Colonic mucosa (tissue), 4 donors: ENCODE data around the gene LPGAT1. TPM values are rescaled to one million over a fixed set of nuclear protein-coding genes. Genes with fewer than 3 reads are reported as not detected.
A peak's percentile ranks its signal among the peaks of the same experiment; 100 is the strongest.

Experiments used
- DNase-seq: peaks from one replicate; pipeline ENCODE4 v3.0.0-alpha.2; 2020
- H3K27ac ChIP-seq: fragments of 200-600 bp; one replicate; pipeline ENCODE4 v1.8.0; 2021
- H3K27me3 ChIP-seq: fragments of 200-600 bp; one replicate; pipeline ENCODE4 v1.8.0; 2021
- H3K36me3 ChIP-seq: fragments of 200-600 bp; one replicate; pipeline ENCODE4 v1.8.0; 2021
- H3K4me1 ChIP-seq: fragments of 200-600 bp; one replicate; pipeline ENCODE4 v1.8.0; 2021; ENCODE audit warnings: mild to moderate bottlenecking
- H3K4me3 ChIP-seq: fragments of 200-600 bp; one replicate; pipeline ENCODE4 v1.8.0; 2021
- H3K9ac ChIP-seq, 2 donors: one replicate each; pipeline ENCODE4 v1.7.0; 2013; ENCODE audit warnings: control low read depth in 2 of 2, low read depth in 2 of 2, low read length in 2 of 2
- H3K9me3 ChIP-seq: fragments of 200-600 bp; one replicate; pipeline ENCODE4 v1.8.0; 2021
- CTCF ChIP-seq: fragments of 200-600 bp; IDR thresholded peaks from one replicate; pipeline ENCODE4 v1.8.0; 2022; ENCODE audit warnings: antibody characterized with exemption, mild to moderate bottlenecking
- intact Hi-C: fragments of 100-400 bp; cut with DNase I; formaldehyde crosslinking; loops from one replicate; pipeline ENCODE4 v1.14.1; 2022
- total RNA-seq, 2 donors: library from RNA; stranded (reverse); fragmentation: NEBNext Ultra II Directional in 1 of 2; extraction: Animal tissue kit (Norgen Biotek cat#: 25700) in 1 of 2; gene quantifications; one replicate each; pipeline ENCODE4 v1.2.1, GENCODE V29; 2021
- donor health status: healthy.
- donor health status: DM: no; HTN: no; CAD: no.
- donor health status: DM: no; HTN: no; CAD: no.

Gene LPGAT1
- total RNA-seq, 2 donors from 2014 or later, result 44.2 to 50.8 TPM

- no peak overlapping the region for H3K4me3 ChIP-seq
- peak overlapping the region in 1 of 2 donors; percentile 3 for H3K9ac ChIP-seq
- H3K27ac ChIP-seq, result no peak overlapping the region
- TF ChIP-seq CTCF, result no peak
- DNase-seq, result peak; percentile 38
- no peaks in the 10 kb centered on the region for H3K36me3 ChIP-seq
- intact Hi-C loops, result no loop called here
- no peaks in the 10 kb centered on the region for H3K4me1 ChIP-seq
- H3K27me3 ChIP-seq, result no peaks in the 10 kb centered on the region
- H3K9me3 ChIP-seq, result no peaks in the 10 kb centered on the region
Observed at GRCh38 chr1:211735208-211736170, 95.1 kb downstream of the LPGAT1 start.

- H3K27ac ChIP-seq, result peak overlapping the region; percentile 26
- no peaks in the 10 kb centered on the region for H3K9me3 ChIP-seq
- no peak overlapping the region for H3K4me3 ChIP-seq
- H3K9ac ChIP-seq, result no peak overlapping the region
- H3K36me3 ChIP-seq, result no peaks in the 10 kb centered on the region
- peak; percentile 77 for DNase-seq
- no peaks in the 10 kb centered on the region for H3K27me3 ChIP-seq
- TF ChIP-seq CTCF, result no peak
- no peaks in the 10 kb centered on the region for H3K4me1 ChIP-seq
- intact Hi-C loops, result no loop called here
Observed at GRCh38 chr1:211734791-211735190, 95.8 kb downstream of the LPGAT1 start.

- no peaks in the 10 kb centered on the region for H3K9me3 ChIP-seq
- H3K27me3 ChIP-seq, result no peaks in the 10 kb centered on the region
- no peak for DNase-seq
- H3K27ac ChIP-seq, result peak overlapping the region; percentile 26
- H3K36me3 ChIP-seq, result no peaks in the 10 kb centered on the region
- intact Hi-C loops, result no loop called here
- no peak overlapping the region for H3K4me3 ChIP-seq
- TF ChIP-seq CTCF, result no peak
- H3K9ac ChIP-seq, result no peak overlapping the region
- no peaks in the 10 kb centered on the region for H3K4me1 ChIP-seq
Observed at GRCh38 chr1:211734359-211734758, 96.2 kb downstream of the LPGAT1 start.

GRCh38 chr1:211732293-211732980 lies 98.1 kb downstream of the LPGAT1 start:
- Histone ChIP-seq H3K27me3 (no peaks in the 10 kb centered on the region), H3K4me3 (no peak overlapping the region), H3K36me3 (no peaks in the 10 kb centered on the region), H3K9me3 (no peaks in the 10 kb centered on the region), H3K4me1 (no peaks in the 10 kb centered on the region), H3K9ac (no peak overlapping the region), H3K27ac (no peak overlapping the region)
- intact Hi-C loops, result no loop called here
- DNase-seq, result no peak
- TF ChIP-seq CTCF, result no peak

- Histone ChIP-seq H3K9ac (no peak overlapping the region), H3K27ac (no peak overlapping the region), H3K27me3 (no peaks in the 10 kb centered on the region), H3K4me1 (no peaks in the 10 kb centered on the region), H3K36me3 (no peaks in the 10 kb centered on the region), H3K9me3 (no peaks in the 10 kb centered on the region), H3K4me3 (no peak overlapping the region)
- intact Hi-C loops, result no loop called here
- no peak for TF ChIP-seq CTCF
- DNase-seq, result no peak
Observed at GRCh38 chr1:211731456-211732292, 98.9 kb downstream of the LPGAT1 start.
